HepG2 (cell line): Measurements from ENCODE around the gene IQSEC1. TPM values are rescaled to one million over a fixed set of nuclear protein-coding genes. Genes with fewer than 3 reads are reported as not detected.
A peak's percentile ranks its signal among the peaks of the same experiment; 100 is the strongest.

Experiments
- BHLHE40 ChIP-seq: IDR thresholded peaks from 2 replicates; pipeline ENCODE4 v1.6.1; 2011; ENCODE audit warnings: low read length, improper control_type of control experiment
- ISL2 ChIP-seq: sonication (generic); formaldehyde crosslinking; IDR thresholded peaks from 2 replicates; pipeline ENCODE4 v1.5.0; 2020; ENCODE audit warnings: missing genetic modification reagents
- KDM2A ChIP-seq: sonication (generic); formaldehyde crosslinking; IDR thresholded peaks from 2 replicates; pipeline ENCODE4 v1.4.0; 2020; ENCODE audit warnings: low read depth, missing genetic modification reagents, borderline replicate concordance
- SNAPC4 ChIP-seq: sonication (generic); formaldehyde crosslinking; IDR thresholded peaks from 2 replicates; pipeline ENCODE4 v1.4.0; 2020; ENCODE audit warnings: mild to moderate bottlenecking, missing genetic modification reagents
- YY1 ChIP-seq: IDR thresholded peaks from 2 replicates; pipeline ENCODE4 v1.6.1; 2011; ENCODE audit warnings: low read length, low read depth, moderate library complexity, mild to moderate bottlenecking; ENCODE audit not compliant: insufficient read depth, insufficient replicate concordance
- ZNF10 ChIP-seq: sonication (generic); formaldehyde crosslinking; IDR thresholded peaks from 2 replicates; pipeline ENCODE4 v1.4.0; 2020; ENCODE audit warnings: mild to moderate bottlenecking, low read depth, missing genetic modification reagents, borderline replicate concordance
- ZNF510 ChIP-seq: sonication (generic); formaldehyde crosslinking; IDR thresholded peaks from 2 replicates; pipeline ENCODE4 v1.4.0; 2020; ENCODE audit warnings: low read depth, mild to moderate bottlenecking, missing genetic modification reagents
- ZNF629 ChIP-seq: sonication (generic); formaldehyde crosslinking; conservative IDR thresholded peaks from 2 replicates; pipeline ENCODE4 v1.5.0; 2020; ENCODE audit warnings: missing genetic modification reagents
- ZNF639 ChIP-seq: conservative IDR thresholded peaks from 2 replicates; pipeline ENCODE4 v1.6.1; 2018; ENCODE audit warnings: missing genetic modification reagents
- polyA plus RNA-seq, 8 experiments: library from polyadenylated mRNA; depleted of rRNA in 3 of 8; stranded (reverse) in 7 of 8; unstranded in 1 of 8; fragments of >200 nt; fragmentation: Illumina TruSeq in 4 of 8; extraction: Trizol in 4 of 8; gene quantifications; 2 replicates each; pipeline versions ENCODE4 v1.2.1 to v1.2.3, GENCODE V29; 2011 to 2016; ENCODE audit warnings: low read depth in 4 of 8, missing spikeins in 1 of 8, mixed read lengths in 1 of 8; ENCODE audit not compliant: insufficient read depth in 1 of 8
- total RNA-seq, 5 experiments: library from RNA; depleted of rRNA; stranded (reverse); fragments of >200 nt; fragmentation: Illumina TruSeq; extraction: Trizol; gene quantifications; 2 replicates each; pipeline ENCODE4 v1.2.3, GENCODE V29; 2016; ENCODE audit warnings: low read depth in 1 of 5
- TF ChIP-seq, protein P1 (sequence below): sonication (generic); formaldehyde crosslinking; IDR thresholded peaks from 2 replicates; pipeline ENCODE4 v1.5.0; 2020; ENCODE audit warnings: missing genetic modification reagents, mild to moderate bottlenecking, borderline replicate concordance
- TF ChIP-seq, protein P2 (sequence below): sonication (generic); formaldehyde crosslinking; conservative IDR thresholded peaks from 2 replicates; pipeline ENCODE4 v1.4.0; 2020; ENCODE audit warnings: mild to moderate bottlenecking, missing genetic modification reagents, moderate library complexity
- TF ChIP-seq, protein P3 (sequence below): sonication (generic); formaldehyde crosslinking; IDR thresholded peaks from 2 replicates; pipeline ENCODE4 v1.4.0; 2020; ENCODE audit warnings: mild to moderate bottlenecking, missing genetic modification reagents, borderline replicate concordance
- TF ChIP-seq, protein P4 (sequence below): sonication (generic); formaldehyde crosslinking; IDR thresholded peaks from 2 replicates; pipeline ENCODE4 v1.4.0; 2020; ENCODE audit warnings: mild to moderate bottlenecking, low read depth, missing genetic modification reagents

IQSEC1 gene
- total and polyA plus RNA-seq, 2 of the 13 experiments (the other 11 are each of a cell fraction or from before 2014, with no cell fraction given), result 17.4 to 20.2 TPM

DNA sequence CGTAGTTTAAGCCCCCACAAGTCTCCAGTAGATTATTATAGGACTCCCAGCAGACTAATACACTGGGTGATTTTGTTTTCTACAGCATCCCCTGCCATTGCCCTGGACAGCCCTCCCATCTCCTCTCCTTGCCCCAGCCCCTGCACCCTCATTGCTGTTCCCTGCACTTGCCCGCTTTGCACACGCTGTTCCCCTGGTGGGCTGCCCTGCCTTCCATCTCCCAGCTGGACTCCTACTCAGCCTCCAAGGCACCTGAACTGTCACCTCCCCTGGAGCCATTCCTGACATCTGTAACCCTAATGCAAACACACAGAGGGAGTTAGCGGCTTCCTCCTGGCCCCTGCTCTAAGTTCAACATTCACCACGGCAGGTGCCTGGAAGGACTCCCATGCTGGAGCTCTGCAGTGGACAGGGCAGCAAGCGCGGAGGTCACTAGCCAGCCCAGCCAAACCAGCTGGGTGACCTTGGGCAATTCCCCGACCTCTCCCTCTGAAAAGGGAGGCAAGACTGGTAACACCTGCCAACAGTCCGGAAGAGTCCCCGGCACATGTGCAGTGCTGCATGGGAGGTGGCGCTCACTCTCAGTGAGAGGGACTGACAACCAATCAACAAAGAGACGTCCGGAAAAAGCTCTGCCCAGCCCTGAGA lies 38.8 kb upstream of the IQSEC1 start (continued):
- TF ChIP-seq SNAPC4 (CRISPR knock-in tag) (no peak), BHLHE40 (no peak), ZNF629 (no peak), YY1 (no peak), KDM2A (CRISPR knock-in tag) (no peak), ZNF10 (CRISPR knock-in tag) (no peak), ZNF510 (CRISPR knock-in tag) (no peak), ISL2 (CRISPR knock-in tag) (0 out of 2 replicates have a peak, but pooled peaks have one; percentile 18), ZNF639 (no peak)
- TF ChIP-seq, protein P1, sequence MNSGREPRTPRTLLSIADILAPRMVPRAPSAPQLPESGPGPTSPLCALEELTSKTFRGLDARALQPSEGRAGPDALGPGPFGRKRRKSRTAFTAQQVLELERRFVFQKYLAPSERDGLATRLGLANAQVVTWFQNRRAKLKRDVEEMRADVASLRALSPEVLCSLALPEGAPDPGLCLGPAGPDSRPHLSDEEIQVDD, result no peak
- TF ChIP-seq, protein P2, sequence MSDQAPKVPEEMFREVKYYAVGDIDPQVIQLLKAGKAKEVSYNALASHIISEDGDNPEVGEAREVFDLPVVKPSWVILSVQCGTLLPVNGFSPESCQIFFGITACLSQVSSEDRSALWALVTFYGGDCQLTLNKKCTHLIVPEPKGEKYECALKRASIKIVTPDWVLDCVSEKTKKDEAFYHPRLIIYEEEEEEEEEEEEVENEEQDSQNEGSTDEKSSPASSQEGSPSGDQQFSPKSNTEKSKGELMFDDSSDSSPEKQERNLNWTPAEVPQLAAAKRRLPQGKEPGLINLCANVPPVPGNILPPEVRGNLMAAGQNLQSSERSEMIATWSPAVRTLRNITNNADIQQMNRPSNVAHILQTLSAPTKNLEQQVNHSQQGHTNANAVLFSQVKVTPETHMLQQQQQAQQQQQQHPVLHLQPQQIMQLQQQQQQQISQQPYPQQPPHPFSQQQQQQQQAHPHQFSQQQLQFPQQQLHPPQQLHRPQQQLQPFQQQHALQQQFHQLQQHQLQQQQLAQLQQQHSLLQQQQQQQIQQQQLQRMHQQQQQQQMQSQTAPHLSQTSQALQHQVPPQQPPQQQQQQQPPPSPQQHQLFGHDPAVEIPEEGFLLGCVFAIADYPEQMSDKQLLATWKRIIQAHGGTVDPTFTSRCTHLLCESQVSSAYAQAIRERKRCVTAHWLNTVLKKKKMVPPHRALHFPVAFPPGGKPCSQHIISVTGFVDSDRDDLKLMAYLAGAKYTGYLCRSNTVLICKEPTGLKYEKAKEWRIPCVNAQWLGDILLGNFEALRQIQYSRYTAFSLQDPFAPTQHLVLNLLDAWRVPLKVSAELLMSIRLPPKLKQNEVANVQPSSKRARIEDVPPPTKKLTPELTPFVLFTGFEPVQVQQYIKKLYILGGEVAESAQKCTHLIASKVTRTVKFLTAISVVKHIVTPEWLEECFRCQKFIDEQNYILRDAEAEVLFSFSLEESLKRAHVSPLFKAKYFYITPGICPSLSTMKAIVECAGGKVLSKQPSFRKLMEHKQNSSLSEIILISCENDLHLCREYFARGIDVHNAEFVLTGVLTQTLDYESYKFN, result peak; percentile 65
- TF ChIP-seq, protein P3, sequence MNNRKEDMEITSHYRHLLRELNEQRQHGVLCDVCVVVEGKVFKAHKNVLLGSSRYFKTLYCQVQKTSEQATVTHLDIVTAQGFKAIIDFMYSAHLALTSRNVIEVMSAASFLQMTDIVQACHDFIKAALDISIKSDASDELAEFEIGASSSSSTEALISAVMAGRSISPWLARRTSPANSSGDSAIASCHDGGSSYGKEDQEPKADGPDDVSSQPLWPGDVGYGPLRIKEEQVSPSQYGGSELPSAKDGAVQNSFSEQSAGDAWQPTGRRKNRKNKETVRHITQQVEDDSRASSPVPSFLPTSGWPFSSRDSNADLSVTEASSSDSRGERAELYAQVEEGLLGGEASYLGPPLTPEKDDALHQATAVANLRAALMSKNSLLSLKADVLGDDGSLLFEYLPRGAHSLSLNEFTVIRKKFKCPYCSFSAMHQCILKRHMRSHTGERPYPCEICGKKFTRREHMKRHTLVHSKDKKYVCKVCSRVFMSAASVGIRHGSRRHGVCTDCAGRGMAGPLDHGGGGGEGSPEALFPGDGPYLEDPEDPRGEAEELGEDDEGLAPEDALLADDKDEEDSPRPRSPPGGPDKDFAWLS, result no peak
- TF ChIP-seq, protein P4, sequence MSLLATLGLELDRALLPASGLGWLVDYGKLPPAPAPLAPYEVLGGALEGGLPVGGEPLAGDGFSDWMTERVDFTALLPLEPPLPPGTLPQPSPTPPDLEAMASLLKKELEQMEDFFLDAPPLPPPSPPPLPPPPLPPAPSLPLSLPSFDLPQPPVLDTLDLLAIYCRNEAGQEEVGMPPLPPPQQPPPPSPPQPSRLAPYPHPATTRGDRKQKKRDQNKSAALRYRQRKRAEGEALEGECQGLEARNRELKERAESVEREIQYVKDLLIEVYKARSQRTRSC, result no peak
